ENCODE measurements around the gene AUNIP.
A peak's percentile ranks its signal among the peaks of the same experiment; 100 is the strongest.

The AUNIP gene

GRCh38 chr1:25858906-25859789, at the start of gene AUNIP:
AUNIP (minus strand) TSS chr1:25859457; CDS start chr1:25859357, 100 bp downstream.
- DNase-seq (ENCODE audit: low read depth in 2 of 2), result peak; percentile 80 to 81

GRCh38 chr1:25909040-25909439, 49.8 kb upstream of the AUNIP start:
- DNase-seq (ENCODE audit: low read depth in 2 of 2), result no peak

GRCh38 chr1:25908161-25908560, 48.9 kb upstream of the AUNIP start:
- DNase-seq (ENCODE audit: low read depth in 2 of 2), result no peak

- DNase-seq (ENCODE audit: low read depth in 2 of 2), result no peak
Measured at GRCh38 chr1:25907601-25908000, 48.3 kb upstream of the AUNIP start.

- no peak for DNase-seq (ENCODE audit: low read depth in 2 of 2)
Measured at GRCh38 chr1:25906644-25907300, 47.5 kb upstream of the AUNIP start.

- peak; percentile 78 to 81 for DNase-seq (ENCODE audit: low read depth in 2 of 2)
Measured at GRCh38 chr1:25905680-25906643, 46.7 kb upstream of the AUNIP start, which contains the start of gene STMN1. STMN1 (minus strand) TSS chr1:25906419; CDS start chr1:25904676, 1,743 bp downstream.

GRCh38 chr1:25904943-25905679, 45.9 kb upstream of the AUNIP start:
- peak; percentile 89 to 90 for DNase-seq (ENCODE audit: low read depth in 2 of 2)

GRCh38 chr1:25903986-25904385, 44.7 kb upstream of the AUNIP start:
- DNase-seq (ENCODE audit: low read depth in 2 of 2), result no peak

GRCh38 chr1:25902462-25902861, 43.2 kb upstream of the AUNIP start:
- DNase-seq (ENCODE audit: low read depth in 2 of 2), result no peak

GRCh38 chr1:25900219-25900618, 41.0 kb upstream of the AUNIP start:
- DNase-seq (ENCODE audit: low read depth in 2 of 2), result no peak

- no peak for DNase-seq (ENCODE audit: low read depth in 2 of 2)
Measured at GRCh38 chr1:25899792-25900191, 40.5 kb upstream of the AUNIP start.

- no peak for DNase-seq (ENCODE audit: low read depth in 2 of 2)
Measured at GRCh38 chr1:25898223-25899015, 39.2 kb upstream of the AUNIP start.

- DNase-seq (ENCODE audit: low read depth in 2 of 2), result no peak
Measured at GRCh38 chr1:25897754-25898153, 38.5 kb upstream of the AUNIP start.

GRCh38 chr1:25896266-25896665, 37.0 kb upstream of the AUNIP start:
- DNase-seq (ENCODE audit: low read depth in 2 of 2), result no peak

GRCh38 chr1:25895365-25895990, 36.2 kb upstream of the AUNIP start:
- DNase-seq (ENCODE audit: low read depth in 2 of 2), result peak; percentile 80

GRCh38 chr1:25893116-25893515, 33.9 kb upstream of the AUNIP start:
- DNase-seq (ENCODE audit: low read depth in 2 of 2), result no peak

- no peak for DNase-seq (ENCODE audit: low read depth in 2 of 2)
Measured at GRCh38 chr1:25891606-25892005, 32.3 kb upstream of the AUNIP start.

GRCh38 chr1:25890239-25891034, 31.2 kb upstream of the AUNIP start:
- DNase-seq (ENCODE audit: low read depth in 2 of 2), result no peak

GRCh38 chr1:25889470-25889869, 30.2 kb upstream of the AUNIP start:
- no peak for DNase-seq (ENCODE audit: low read depth in 2 of 2)
